ENCODE results near the gene ABCF2. TPM values are rescaled to one million over a fixed set of nuclear protein-coding genes. Genes with fewer than 3 reads are reported as not detected.
A peak's percentile ranks its signal among the peaks of the same experiment; 100 is the strongest.

Gene ABCF2
- total RNA-seq, 2 experiments from 2014 or later = 23.1 to 27.6 TPM

- no peak overlapping the region for H3K27ac Mint-ChIP-seq
- H3K4me1 Mint-ChIP-seq = no peaks in the 10 kb centered on the region
- no peak for DNase-seq
- no peaks in the 10 kb centered on the region for H3K9me3 Mint-ChIP-seq
- ChIA-PET POLR2A (no interaction called here), CTCF (no interaction called here)
- peaks cover 11% of the 10 kb centered on the region for H3K27me3 Mint-ChIP-seq
- no peak overlapping the region for H3K4me3 Mint-ChIP-seq
- no peaks in the 10 kb centered on the region for H3K36me3 Mint-ChIP-seq (ENCODE audit: low read depth)
These were observed 38.8 kb downstream of the ABCF2 start for GRCh38 chr7:151188252-151188542.

GRCh38 chr7:151187409-151188251, 39.4 kb downstream of the ABCF2 start:
- Mint-ChIP-seq H3K27ac (no peak overlapping the region), H3K4me3 (no peak overlapping the region), H3K4me1 (no peaks in the 10 kb centered on the region), H3K36me3 (ENCODE audit: low read depth) (no peaks in the 10 kb centered on the region), H3K27me3 (peaks cover 11% of the 10 kb centered on the region), H3K9me3 (no peaks in the 10 kb centered on the region)
- no peak for DNase-seq
- CTCF ChIA-PET = no interaction called here
- POLR2A ChIA-PET = interaction anchor here (0.6 kb wide), 1 partner anchor 13 kb away, joined by 3 read pairs; no protein-coding TSS in a partner anchor

DNA sequence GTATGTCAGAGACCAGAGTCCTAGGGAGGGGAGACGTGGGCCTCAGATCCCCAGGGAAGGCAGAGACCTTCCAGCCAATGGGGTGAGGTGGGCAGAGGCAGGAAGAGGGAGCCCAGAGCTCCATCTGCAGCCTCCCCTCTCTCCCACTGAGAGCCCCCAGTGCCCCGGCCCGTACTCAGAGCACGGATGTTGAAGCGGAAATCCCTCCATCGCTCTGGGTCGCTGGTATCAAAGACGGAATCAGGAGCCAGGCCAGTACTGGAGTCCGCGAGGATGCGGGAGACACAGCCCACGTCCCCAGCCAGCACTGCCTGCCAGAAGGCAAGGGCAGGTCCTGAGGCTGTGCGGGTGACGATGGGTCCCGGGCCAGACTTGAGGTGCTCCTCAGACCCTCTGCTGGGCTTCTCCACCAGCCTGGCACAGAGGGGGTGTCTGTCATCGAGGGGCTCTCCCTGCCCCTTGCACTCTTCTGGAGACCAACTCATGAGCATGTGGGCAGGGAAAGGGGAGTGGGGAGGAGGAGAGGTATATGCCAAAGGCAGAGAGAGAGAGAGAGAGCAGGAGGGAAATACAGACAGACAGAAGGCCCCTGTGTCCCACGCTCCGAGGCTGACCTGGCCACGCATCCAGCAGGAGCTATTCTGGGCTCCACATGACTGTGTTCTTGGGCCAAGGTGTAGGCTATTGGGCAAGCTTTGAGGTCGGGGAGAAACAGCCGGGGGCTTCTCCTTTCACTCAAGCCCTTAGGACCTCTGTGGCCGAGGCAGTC, 40.2 kb downstream of the ABCF2 start, which contains the start of gene ASB10:
TSS of gene ASB10 (minus strand) at position 611 of the 769 bp plus-strand sequence. CDS start at position 491, 120 bp downstream.
- no peak for DNase-seq
- ChIA-PET CTCF (no interaction called here), POLR2A (interaction anchor here (0.6 kb wide), 1 partner anchor 14 kb away, joined by 3 read pairs; no protein-coding TSS in a partner anchor)
- Mint-ChIP-seq H3K9me3 (no peaks in the 10 kb centered on the region), H3K4me3 (no peak within 1 kb of the TSS), H3K4me1 (no peaks in the 10 kb centered on the region), H3K36me3 (ENCODE audit: low read depth) (no peaks in the 10 kb centered on the region), H3K27me3 (peaks cover 13% of the 10 kb centered on the region), H3K27ac (no peak within 1 kb of the TSS)

GRCh38 chr7:151185762-151186639, 41.0 kb downstream of the ABCF2 start:
- CTCF ChIA-PET = interaction anchor here (0.8 kb wide), 1 partner anchor 58 kb away, joined by 3 read pairs; no protein-coding TSS in a partner anchor
- H3K36me3 Mint-ChIP-seq (ENCODE audit: low read depth) = no peaks in the 10 kb centered on the region
- H3K27ac Mint-ChIP-seq = no peak overlapping the region
- H3K27me3 Mint-ChIP-seq = peaks cover 13% of the 10 kb centered on the region
- POLR2A ChIA-PET = no interaction called here
- H3K4me3 Mint-ChIP-seq = no peak overlapping the region
- no peaks in the 10 kb centered on the region for H3K4me1 Mint-ChIP-seq
- H3K9me3 Mint-ChIP-seq = no peaks in the 10 kb centered on the region
- no peak for DNase-seq

DNA sequence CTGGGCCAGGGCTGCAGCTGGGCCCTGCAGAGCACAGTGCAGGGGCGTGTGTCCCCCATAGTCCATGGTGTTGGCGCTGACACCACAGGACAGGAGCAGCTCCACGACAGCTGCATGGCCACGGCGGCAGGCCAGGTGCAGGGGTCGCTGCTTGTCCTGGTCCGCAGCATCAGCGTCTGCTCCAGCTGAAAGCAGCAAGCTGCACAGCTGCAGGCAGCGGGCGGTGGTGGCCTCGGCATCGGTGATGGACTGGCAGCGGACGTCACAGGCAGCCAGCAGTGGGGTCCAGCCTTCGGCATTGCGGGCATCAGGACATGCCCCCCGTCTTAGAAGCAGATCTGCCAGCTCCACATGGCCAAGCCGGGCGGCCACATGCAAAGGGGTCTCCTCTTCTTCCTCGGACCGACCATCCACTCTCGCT, 46.0 kb downstream of the ABCF2 start:
- Mint-ChIP-seq H3K27ac (no peak overlapping the region), H3K4me1 (no peaks in the 10 kb centered on the region), H3K36me3 (ENCODE audit: low read depth) (no peaks in the 10 kb centered on the region), H3K27me3 (peaks cover 10% of the 10 kb centered on the region), H3K4me3 (no peak overlapping the region), H3K9me3 (no peaks in the 10 kb centered on the region)
- ChIA-PET CTCF (interaction anchor here (1.2 kb wide), 1 partner anchor 62 kb away, joined by 3 read pairs; no protein-coding TSS in a partner anchor), POLR2A (no interaction called here)
- no peak for DNase-seq

DNA sequence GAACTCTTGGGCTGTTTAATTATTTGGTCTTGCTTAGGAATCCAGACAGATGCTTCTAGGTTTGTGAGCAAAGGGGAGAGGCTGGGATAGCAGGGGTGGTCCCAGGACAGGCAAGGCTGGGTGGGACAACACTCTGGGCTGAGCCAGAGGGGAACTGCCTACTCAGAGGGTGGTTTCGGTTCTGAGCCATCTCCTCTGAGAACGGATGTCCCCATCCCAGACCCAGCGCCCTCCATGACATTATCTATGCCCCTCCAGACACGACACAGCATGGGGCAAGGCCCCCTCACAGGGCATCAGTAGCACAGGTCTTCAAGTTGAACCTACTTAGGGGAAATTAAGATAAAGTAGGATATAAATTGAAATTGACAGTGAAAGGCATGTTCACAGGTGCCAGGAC, 47.1 kb downstream of the ABCF2 start:
- H3K27ac Mint-ChIP-seq = no peak overlapping the region
- H3K27me3 Mint-ChIP-seq = peaks cover 10% of the 10 kb centered on the region
- ChIA-PET POLR2A (interaction anchor here (1.3 kb wide), 1 partner anchor 35 kb away, joined by 3 read pairs; no protein-coding TSS in a partner anchor), CTCF (interaction anchor here (1.2 to 2.3 kb wide), 3 partner anchors 11 to 64 kb away, joined by 3 to 10 read pairs (median 3); no protein-coding TSS in a partner anchor)
- H3K4me1 Mint-ChIP-seq = no peaks in the 10 kb centered on the region
- H3K36me3 Mint-ChIP-seq (ENCODE audit: low read depth) = no peaks in the 10 kb centered on the region
- no peak for DNase-seq
- no peak overlapping the region for H3K4me3 Mint-ChIP-seq
- no peaks in the 10 kb centered on the region for H3K9me3 Mint-ChIP-seq

- H3K27me3 Mint-ChIP-seq = peaks cover 10% of the 10 kb centered on the region
- DNase-seq = no peak
- no peaks in the 10 kb centered on the region for H3K4me1 Mint-ChIP-seq
- ChIA-PET POLR2A (interaction anchor here (1.3 kb wide), 1 partner anchor 36 kb away, joined by 3 read pairs; no protein-coding TSS in a partner anchor), CTCF (interaction anchor here (1.3 to 2.3 kb wide), 2 partner anchors 11 to 65 kb away, joined by 3 to 10 read pairs; no protein-coding TSS in a partner anchor)
- no peaks in the 10 kb centered on the region for H3K9me3 Mint-ChIP-seq
- H3K27ac Mint-ChIP-seq = no peak overlapping the region
- no peak overlapping the region for H3K4me3 Mint-ChIP-seq
- no peaks in the 10 kb centered on the region for H3K36me3 Mint-ChIP-seq (ENCODE audit: low read depth)
These were observed 47.6 kb downstream of the ABCF2 start for GRCh38 chr7:151179287-151179860.

GRCh38 chr7:151178831-151179230, 48.2 kb downstream of the ABCF2 start:
- H3K36me3 Mint-ChIP-seq (ENCODE audit: low read depth) = no peaks in the 10 kb centered on the region
- H3K27me3 Mint-ChIP-seq = peaks cover 10% of the 10 kb centered on the region
- peak overlapping the region; percentile 4 for H3K27ac Mint-ChIP-seq
- H3K9me3 Mint-ChIP-seq = no peaks in the 10 kb centered on the region
- H3K4me3 Mint-ChIP-seq = no peak overlapping the region
- ChIA-PET POLR2A (interaction anchor here (1.3 kb wide), 1 partner anchor 36 kb away, joined by 3 read pairs; no protein-coding TSS in a partner anchor), CTCF (interaction anchor here (1.3 to 2.3 kb wide), 2 partner anchors 10 to 65 kb away, joined by 3 to 10 read pairs; no protein-coding TSS in a partner anchor)
- H3K4me1 Mint-ChIP-seq = no peaks in the 10 kb centered on the region
- no peak for DNase-seq

GRCh38 chr7:151178236-151178635, 48.8 kb downstream of the ABCF2 start:
- no peak overlapping the region for H3K4me3 Mint-ChIP-seq
- H3K27ac Mint-ChIP-seq = no peak overlapping the region
- H3K27me3 Mint-ChIP-seq = peaks cover 13% of the 10 kb centered on the region
- CTCF ChIA-PET = interaction anchor here (2.0 to 2.3 kb wide), 2 partner anchors 10 to 65 kb away, joined by 7 to 10 read pairs; no protein-coding TSS in a partner anchor
- H3K4me1 Mint-ChIP-seq = no peaks in the 10 kb centered on the region
- no peak for DNase-seq
- no peaks in the 10 kb centered on the region for H3K9me3 Mint-ChIP-seq
- no peaks in the 10 kb centered on the region for H3K36me3 Mint-ChIP-seq (ENCODE audit: low read depth)
- POLR2A ChIA-PET = interaction anchor here (1.2 kb wide), 1 partner anchor 163 kb away, joined by 3 read pairs; no protein-coding TSS in a partner anchor

DNA sequence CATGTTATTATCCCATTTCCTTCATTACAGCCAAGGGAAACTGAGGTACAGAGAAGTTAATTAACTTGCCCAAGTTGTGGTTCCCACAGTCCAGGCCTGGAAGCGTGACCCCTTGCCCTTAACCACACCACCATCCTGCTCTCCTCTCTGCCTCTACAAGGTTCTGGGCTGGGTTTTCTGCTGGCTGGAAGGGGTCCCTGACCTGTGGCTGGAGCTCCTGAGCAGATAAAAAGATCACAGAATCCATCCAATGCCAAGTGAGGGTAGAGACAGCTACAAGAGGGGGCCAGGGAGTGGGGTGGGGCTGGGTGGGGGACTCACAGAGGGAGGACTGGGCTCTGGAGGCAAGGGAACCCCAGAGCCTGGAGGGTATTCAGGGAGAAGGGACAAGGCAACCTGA, 49.7 kb downstream of the ABCF2 start:
- DNase-seq = no peak
- Mint-ChIP-seq H3K27me3 (peaks cover 20% of the 10 kb centered on the region), H3K27ac (no peak overlapping the region), H3K9me3 (no peaks in the 10 kb centered on the region), H3K36me3 (ENCODE audit: low read depth) (no peaks in the 10 kb centered on the region), H3K4me1 (peaks cover 2% of the 10 kb centered on the region), H3K4me3 (no peak overlapping the region)
- POLR2A ChIA-PET = interaction anchor here (1.2 kb wide), 1 partner anchor 164 kb away, joined by 3 read pairs; no protein-coding TSS in a partner anchor
- CTCF ChIA-PET = interaction anchor here (1.0 to 2.0 kb wide), 2 partner anchors 9 to 66 kb away, joined by 3 to 7 read pairs; no protein-coding TSS in a partner anchor

DNA sequence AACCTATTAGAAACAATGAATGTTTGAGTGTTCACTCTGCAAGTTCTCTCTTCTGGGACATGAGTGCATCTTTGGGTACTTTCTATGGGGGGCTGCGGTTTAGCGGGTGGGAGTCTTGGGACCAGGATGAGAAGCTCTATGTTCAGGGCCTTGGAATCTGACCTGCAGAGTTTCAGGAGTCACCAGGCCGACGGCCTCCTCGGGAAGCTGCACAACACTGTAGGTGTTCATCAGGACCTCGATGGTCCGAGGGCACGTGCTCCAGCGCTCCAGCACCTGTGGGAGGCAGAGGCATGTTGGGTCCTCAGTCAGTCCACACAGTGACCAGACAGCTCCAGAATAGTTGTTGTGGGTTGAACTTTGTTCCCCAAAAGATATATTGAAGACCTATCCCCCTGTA, 50.6 kb downstream of the ABCF2 start:
- Mint-ChIP-seq H3K4me1 (peaks cover 2% of the 10 kb centered on the region), H3K9me3 (no peaks in the 10 kb centered on the region), H3K4me3 (no peak overlapping the region), H3K27ac (no peak overlapping the region), H3K36me3 (ENCODE audit: low read depth) (no peaks in the 10 kb centered on the region), H3K27me3 (peaks cover 24% of the 10 kb centered on the region)
- POLR2A ChIA-PET = no interaction called here
- DNase-seq = no peak
- CTCF ChIA-PET = interaction anchor here (1.0 to 2.0 kb wide), 2 partner anchors 8 to 67 kb away, joined by 3 to 7 read pairs; no protein-coding TSS in a partner anchor

DNA sequence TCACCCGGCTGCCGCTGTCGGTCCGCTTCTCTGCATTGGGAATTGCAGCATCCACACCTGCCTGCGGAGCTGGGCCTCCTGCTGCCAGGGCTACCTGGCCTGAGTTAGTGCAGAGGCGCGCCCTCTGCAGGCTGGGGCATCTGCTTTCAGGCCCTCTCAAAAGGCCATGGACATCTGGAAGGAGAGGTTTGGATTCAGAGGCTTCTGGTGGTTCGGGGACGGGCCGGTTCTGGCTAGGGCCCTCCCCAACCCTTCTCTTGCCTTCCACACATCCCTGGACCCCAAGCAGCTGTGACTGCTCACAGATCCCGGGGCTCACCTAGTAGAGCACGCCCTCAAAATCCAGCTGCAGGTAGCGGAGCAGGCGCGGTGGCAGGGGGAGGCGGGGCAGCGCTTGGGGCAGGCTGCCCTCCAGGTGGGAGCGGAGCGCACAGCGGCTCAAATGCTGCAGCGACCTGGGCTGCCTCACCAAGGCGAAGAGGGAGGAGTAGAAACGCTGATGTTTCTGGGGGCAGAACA, 51.2 kb downstream of the ABCF2 start:
- CTCF ChIA-PET = no interaction called here
- Mint-ChIP-seq H3K36me3 (ENCODE audit: low read depth) (no peaks in the 10 kb centered on the region), H3K27ac (no peak overlapping the region), H3K9me3 (no peaks in the 10 kb centered on the region), H3K4me3 (no peak overlapping the region), H3K27me3 (peaks cover 30% of the 10 kb centered on the region), H3K4me1 (peaks cover 2% of the 10 kb centered on the region)
- POLR2A ChIA-PET = no interaction called here
- DNase-seq = no peak
